SK-MEL-5 (cell line): Measurements from ENCODE around the gene PLCB2. TPM values are rescaled to one million over a fixed set of nuclear protein-coding genes. Genes with fewer than 3 reads are reported as not detected.

Experiments
- DNase-seq: peaks from one replicate; pipeline ENCODE4 v3.0.0-alpha.2; 2016; ENCODE audit warnings: low read depth, low spot score
- in situ Hi-C: cut with HindIII; loops from 2 replicates; pipeline ENCODE4 v1.10.0; 2016; ENCODE audit warnings: low sequenced_read_pairs, high pct_unique_total_duplicates, low pct_unique_long_range_greater_than_20kb
- total RNA-seq: library from RNA; depleted of rRNA; stranded (reverse); fragments of >200 nt; shearing (Covaris generic); gene quantifications from 2 replicates; pipeline ENCODE4 v1.2.3, GENCODE V29; 2014

The PLCB2 gene
- total RNA-seq, 1 experiment from 2014 or later, result 1.9 TPM

- DNase-seq, result no peak
- in situ Hi-C loops, result no loop called here
These were observed 56.8 kb downstream of the PLCB2 start for GRCh38 chr15:40250771-40251483.

DNA sequence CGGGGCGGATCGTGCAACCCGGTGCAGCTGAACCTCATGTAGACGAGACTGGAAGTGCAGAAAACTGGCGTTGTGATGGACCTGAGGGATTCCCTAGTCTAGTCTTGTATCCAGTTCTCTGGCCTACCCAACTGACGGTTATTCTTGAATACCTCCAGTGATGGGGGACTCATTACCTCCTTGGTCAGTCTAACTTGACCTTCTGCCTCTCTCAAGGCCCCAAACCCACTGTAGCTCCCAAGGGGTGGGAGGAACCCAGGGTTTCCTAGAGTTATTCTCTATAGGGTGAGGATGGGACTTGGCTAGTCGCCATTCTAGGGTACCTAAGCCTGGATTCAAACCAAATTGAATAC lies 57.5 kb downstream of the PLCB2 start:
- no peak for DNase-seq
- in situ Hi-C loops, result no loop called here

DNA sequence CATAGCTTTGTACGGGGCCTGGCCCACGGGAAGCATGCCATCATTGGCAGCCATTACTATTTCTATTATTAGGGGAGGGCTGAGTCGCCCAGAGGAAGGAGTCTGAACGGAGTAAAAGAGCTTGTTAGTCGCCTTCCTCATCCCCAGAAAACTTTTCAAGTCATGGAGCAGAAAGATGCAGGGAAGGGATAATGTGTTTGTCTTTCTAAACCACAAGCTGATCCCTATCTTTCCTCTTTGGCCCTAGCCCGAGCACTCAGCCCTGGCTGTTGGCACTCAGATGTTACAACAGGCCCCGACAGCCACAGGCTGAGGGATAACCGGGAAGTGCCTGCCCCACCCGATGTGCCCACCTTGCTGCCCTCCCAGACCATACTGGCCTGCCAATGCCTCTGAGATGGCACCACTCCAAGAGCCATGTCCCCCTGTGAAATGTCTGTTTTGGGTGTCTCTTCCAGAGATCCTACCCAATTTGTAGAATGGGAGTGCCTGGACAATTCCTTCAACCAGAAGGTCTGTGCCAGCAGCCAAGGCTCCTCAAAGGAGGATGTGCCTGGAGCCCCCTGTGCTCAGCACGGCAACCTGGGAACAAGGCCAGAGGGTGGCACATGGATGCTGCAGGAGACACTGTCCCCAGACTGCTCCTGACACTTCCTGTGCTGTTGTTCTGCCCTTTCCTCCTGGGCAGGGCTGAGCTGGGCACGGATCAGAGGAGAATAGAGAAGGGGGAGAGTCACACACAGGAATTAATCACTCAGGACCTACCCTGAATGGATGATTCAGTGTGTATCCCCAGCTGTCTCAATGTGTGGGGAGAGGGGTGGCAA lies 58.0 kb downstream of the PLCB2 start:
- DNase-seq, result no peak

DNA sequence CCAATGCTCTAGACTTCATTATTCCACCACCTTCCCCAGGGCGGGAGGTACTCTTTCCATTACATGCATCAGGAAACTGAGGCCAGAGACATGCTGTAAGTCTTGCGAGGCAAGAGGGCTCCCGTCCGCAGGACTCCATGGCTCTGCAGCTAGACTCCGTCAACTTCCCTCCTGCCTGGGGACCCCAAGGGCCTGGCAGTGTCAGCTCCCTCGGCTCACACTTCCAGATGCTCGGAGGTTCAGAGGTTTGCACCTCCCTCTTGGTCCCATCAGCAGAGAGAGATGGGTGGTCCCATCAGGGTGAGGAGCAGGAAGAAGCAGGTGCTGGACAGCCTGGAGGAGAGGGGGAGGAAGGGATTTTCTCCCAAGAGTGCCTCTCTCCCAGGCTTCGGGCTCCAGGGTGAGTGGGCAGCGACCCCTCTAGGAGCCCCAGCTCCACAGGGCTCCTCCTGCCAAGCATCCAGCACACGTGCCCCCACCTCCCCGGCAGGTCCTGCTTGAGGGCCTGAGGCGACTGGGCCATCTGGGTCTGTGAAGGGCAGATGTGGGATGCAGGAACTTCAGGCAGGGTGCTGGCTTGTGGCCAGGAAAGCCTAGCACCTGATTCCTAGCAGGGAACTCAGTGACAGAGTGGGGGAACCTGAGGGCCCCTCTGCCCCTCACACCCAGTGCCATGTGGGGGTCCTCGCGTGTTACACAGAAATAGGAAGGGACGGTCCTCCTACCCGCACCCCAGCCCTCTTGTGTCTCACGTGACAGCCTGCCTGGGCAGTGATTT lies 59.5 kb downstream of the PLCB2 start:
- in situ Hi-C loops, result no loop called here
- DNase-seq, result no peak

More for the DNA sequence above, 58.0 kb downstream of the PLCB2 start:
- in situ Hi-C loops, result no loop called here

GRCh38 chr15:40247406-40247971 lies 60.2 kb downstream of the PLCB2 start:
- no peak for DNase-seq
- in situ Hi-C loops, result no loop called here

GRCh38 chr15:40246496-40247280 lies 61.0 kb downstream of the PLCB2 start:
- in situ Hi-C loops, result no loop called here
- no peak for DNase-seq

- in situ Hi-C loops, result no loop called here
These were observed 61.9 kb downstream of the PLCB2 start for GRCh38 chr15:40245666-40246450.

GRCh38 chr15:40244961-40245523 lies 62.7 kb downstream of the PLCB2 start:
- in situ Hi-C loops, result no loop called here
- no peak for DNase-seq

More at GRCh38 chr15:40245666-40246450, 61.9 kb downstream of the PLCB2 start:
- DNase-seq, result no peak

DNA sequence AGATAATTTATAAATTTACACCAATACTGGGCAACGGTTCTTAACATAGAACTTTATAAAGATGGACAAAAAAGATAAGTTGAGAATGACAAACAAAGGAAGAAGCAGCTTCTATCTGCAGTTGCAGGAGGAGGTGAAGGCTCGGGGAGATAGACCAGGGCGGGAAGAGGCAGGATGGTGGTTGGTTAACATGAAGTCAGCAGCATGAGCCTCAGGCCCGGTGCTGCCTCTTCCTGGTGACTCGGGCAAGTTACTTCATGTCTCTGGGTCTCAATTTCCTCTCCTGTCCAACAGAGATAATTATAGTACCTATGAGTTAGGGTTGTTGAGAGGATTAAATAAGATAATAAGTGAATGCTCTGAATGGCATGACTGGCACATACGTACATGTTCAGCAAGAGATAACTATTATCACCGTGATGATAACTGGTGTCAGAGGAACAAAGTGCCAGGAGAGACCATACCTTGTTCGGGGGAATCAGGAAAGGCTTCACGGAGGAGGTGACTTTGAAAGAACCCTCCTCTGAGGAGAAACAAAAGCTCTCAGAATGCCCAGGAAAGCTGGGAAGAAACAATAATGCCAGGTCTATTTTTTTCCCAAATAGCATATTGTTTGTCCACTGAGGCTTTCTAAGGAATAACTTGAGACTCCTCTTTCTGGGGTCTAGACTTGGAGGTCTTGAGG lies 64.5 kb downstream of the PLCB2 start:
- DNase-seq, result no peak
- in situ Hi-C loops, result no loop called here

- in situ Hi-C loops, result no loop called here
These were observed 65.1 kb downstream of the PLCB2 start for GRCh38 chr15:40242601-40243000.

GRCh38 chr15:40242213-40242599 lies 65.5 kb downstream of the PLCB2 start:
- in situ Hi-C loops, result no loop called here
- DNase-seq, result no peak

More at GRCh38 chr15:40242601-40243000, 65.1 kb downstream of the PLCB2 start:
- no peak for DNase-seq

- no peak for DNase-seq
- in situ Hi-C loops, result no loop called here
These were observed 66.2 kb downstream of the PLCB2 start for GRCh38 chr15:40241269-40242212.

- in situ Hi-C loops, result no loop called here
- DNase-seq, result no peak
These were observed 67.0 kb downstream of the PLCB2 start for GRCh38 chr15:40240619-40241221.
